ENCODE data around the gene UBE2QL1.

Gene UBE2QL1

DNA sequence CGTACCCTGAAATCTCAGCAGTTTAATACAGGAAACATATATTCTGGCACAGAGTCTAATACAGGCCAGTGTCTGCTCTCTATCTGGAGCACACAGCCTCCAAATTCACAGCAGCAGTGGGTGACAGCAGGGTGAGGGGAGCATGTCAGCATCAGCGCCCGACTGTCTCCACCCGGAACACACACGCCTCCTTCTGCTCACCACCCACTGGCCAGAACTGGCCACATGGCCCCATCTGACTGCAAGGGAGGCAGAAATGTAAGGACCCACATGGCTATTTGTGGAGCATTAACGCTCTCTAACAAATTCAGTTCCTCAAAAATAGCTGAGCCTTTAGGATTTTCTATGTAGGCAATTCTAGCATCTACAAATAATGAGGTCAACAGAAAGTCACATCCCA lies 24.6 kb downstream of the UBE2QL1 start:
- Histone ChIP-seq H3K27ac (ENCODE audit: extremely low read depth, low read depth, low read length) (no peak overlapping the region), H3K4me1 (ENCODE audit: control insufficient read depth, insufficient read depth, low read length) (no peaks in the 10 kb centered on the region), H3K36me3 (ENCODE audit: control insufficient read depth in 2 of 2, insufficient read depth in 1 of 2, low read length in 2 of 2) (no peaks in the 10 kb centered on the region), H3K9me3 (ENCODE audit: control insufficient read depth, insufficient read depth, low read depth, low read length) (no peaks in the 10 kb centered on the region), H3K4me3 (ENCODE audit: low read depth, low read length) (no peak overlapping the region)
- POLR2A ChIA-PET: interaction anchor here (1.5 kb wide), 1 partner anchor 8 kb away, joined by 4 read pairs; no protein-coding TSS in a partner anchor
- CTCF ChIA-PET: interaction anchor here (0.5 kb wide), 1 partner anchor 77 kb away, joined by 9 read pairs; no protein-coding TSS in a partner anchor
- no peak for TF ChIP-seq ZNF133 (tag by site-specific recombination; IDR thresholded peaks at IDR 0.05)
- no peak for TF ChIP-seq ZNF354C (tag by site-specific recombination; IDR thresholded peaks at IDR 0.05; ENCODE audit: borderline replicate concordance, low read depth)
- no peak for TF ChIP-seq ZNF112 (tag by site-specific recombination; IDR thresholded peaks at IDR 0.05)
- TF ChIP-seq ZNF544 (tag by site-specific recombination; IDR thresholded peaks at IDR 0.05): no peak
- no peak for TF ChIP-seq ZNF132 (tag by site-specific recombination; IDR thresholded peaks at IDR 0.05; ENCODE audit: borderline replicate concordance)
- no peak for TF ChIP-seq ZNF175 (tag by site-specific recombination; IDR thresholded peaks at IDR 0.05)
- TF ChIP-seq, protein P1, sequence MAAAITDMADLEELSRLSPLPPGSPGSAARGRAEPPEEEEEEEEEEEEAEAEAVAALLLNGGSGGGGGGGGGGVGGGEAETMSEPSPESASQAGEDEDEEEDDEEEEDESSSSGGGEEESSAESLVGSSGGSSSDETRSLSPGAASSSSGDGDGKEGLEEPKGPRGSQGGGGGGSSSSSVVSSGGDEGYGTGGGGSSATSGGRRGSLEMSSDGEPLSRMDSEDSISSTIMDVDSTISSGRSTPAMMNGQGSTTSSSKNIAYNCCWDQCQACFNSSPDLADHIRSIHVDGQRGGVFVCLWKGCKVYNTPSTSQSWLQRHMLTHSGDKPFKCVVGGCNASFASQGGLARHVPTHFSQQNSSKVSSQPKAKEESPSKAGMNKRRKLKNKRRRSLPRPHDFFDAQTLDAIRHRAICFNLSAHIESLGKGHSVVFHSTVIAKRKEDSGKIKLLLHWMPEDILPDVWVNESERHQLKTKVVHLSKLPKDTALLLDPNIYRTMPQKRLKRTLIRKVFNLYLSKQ (tag by site-specific recombination; IDR thresholded peaks at IDR 0.05; ENCODE audit: borderline replicate concordance): no peak
- TF ChIP-seq, protein P2, sequence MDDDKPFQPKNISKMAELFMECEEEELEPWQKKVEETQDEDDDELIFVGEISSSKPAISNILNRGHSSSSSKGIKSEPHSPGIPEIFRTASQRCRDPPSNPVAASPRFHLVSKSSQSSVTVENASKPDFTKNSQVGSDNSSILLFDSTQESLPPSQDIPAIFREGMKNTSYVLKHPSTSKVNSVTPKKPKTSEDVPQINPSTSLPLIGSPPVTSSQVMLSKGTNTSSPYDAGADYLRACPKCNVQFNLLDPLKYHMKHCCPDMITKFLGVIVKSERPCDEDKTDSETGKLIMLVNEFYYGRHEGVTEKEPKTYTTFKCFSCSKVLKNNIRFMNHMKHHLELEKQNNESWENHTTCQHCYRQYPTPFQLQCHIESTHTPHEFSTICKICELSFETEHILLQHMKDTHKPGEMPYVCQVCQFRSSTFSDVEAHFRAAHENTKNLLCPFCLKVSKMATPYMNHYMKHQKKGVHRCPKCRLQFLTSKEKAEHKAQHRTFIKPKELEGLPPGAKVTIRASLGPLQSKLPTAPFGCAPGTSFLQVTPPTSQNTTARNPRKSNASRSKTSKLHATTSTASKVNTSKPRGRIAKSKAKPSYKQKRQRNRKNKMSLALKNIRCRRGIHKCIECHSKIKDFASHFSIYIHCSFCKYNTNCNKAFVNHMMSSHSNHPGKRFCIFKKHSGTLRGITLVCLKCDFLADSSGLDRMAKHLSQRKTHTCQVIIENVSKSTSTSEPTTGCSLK (tag by site-specific recombination; IDR thresholded peaks at IDR 0.05): no peak
- TF ChIP-seq WT1 (tag by site-specific recombination; IDR thresholded peaks at IDR 0.05): no peak
- TF ChIP-seq ZNF416 (tag by site-specific recombination; IDR thresholded peaks at IDR 0.05): no peak
- no peak for TF ChIP-seq ZNF514 (tag by site-specific recombination; IDR thresholded peaks at IDR 0.05)
- TF ChIP-seq FEZF1 (tag by site-specific recombination; IDR thresholded peaks at IDR 0.05): no peak
- TF ChIP-seq, protein P3, sequence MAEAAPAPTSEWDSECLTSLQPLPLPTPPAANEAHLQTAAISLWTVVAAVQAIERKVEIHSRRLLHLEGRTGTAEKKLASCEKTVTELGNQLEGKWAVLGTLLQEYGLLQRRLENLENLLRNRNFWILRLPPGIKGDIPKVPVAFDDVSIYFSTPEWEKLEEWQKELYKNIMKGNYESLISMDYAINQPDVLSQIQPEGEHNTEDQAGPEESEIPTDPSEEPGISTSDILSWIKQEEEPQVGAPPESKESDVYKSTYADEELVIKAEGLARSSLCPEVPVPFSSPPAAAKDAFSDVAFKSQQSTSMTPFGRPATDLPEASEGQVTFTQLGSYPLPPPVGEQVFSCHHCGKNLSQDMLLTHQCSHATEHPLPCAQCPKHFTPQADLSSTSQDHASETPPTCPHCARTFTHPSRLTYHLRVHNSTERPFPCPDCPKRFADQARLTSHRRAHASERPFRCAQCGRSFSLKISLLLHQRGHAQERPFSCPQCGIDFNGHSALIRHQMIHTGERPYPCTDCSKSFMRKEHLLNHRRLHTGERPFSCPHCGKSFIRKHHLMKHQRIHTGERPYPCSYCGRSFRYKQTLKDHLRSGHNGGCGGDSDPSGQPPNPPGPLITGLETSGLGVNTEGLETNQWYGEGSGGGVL (tag by site-specific recombination; IDR thresholded peaks at IDR 0.05): no peak
- TF ChIP-seq, protein P4, sequence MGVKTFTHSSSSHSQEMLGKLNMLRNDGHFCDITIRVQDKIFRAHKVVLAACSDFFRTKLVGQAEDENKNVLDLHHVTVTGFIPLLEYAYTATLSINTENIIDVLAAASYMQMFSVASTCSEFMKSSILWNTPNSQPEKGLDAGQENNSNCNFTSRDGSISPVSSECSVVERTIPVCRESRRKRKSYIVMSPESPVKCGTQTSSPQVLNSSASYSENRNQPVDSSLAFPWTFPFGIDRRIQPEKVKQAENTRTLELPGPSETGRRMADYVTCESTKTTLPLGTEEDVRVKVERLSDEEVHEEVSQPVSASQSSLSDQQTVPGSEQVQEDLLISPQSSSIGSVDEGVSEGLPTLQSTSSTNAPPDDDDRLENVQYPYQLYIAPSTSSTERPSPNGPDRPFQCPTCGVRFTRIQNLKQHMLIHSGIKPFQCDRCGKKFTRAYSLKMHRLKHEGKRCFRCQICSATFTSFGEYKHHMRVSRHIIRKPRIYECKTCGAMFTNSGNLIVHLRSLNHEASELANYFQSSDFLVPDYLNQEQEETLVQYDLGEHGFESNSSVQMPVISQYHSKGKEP (tag by site-specific recombination; IDR thresholded peaks at IDR 0.05): no peak
- TF ChIP-seq ZNF433 (tag by site-specific recombination; IDR thresholded peaks at IDR 0.05; ENCODE audit: low read depth): no peak
- no peak for TF ChIP-seq KLF8 (tag by site-specific recombination; IDR thresholded peaks at IDR 0.05)

DNA sequence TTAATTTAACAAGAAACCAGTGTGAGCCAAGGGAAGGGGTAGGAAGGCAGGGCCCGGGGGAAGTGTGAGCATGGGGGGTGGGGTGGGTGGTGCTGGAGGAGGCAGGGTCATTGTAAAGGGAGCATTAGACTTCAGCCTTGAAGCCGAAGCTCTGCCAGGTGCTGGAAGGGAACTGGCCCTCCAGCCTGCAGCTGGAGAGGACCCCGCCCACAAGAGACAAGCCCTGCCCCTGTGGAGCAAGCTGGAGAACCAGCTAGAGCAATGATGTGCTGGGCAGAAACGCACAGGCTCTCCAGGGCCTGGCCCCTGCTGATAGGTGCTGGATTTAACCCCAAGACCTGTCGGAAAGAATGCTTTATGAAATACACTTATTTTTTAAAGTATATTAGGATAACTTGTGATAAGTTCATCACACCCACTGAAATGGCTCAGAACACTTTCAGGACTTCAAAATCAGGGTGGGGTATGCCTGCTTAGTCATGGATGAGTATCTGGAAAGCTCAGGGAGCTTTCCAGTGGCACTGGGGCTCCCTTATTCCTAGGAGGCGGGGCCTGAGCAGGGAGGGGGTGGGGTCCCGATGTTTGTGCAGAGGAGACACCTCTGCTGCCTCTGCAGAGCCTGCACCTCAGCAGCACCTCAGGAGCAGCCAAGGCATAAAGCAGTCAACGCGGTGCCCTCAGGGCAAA lies 27.1 kb downstream of the UBE2QL1 start:
- Histone ChIP-seq H3K36me3 (ENCODE audit: control insufficient read depth in 2 of 2, insufficient read depth in 1 of 2, low read length in 2 of 2) (no peaks in the 10 kb centered on the region), H3K9me3 (ENCODE audit: control insufficient read depth, insufficient read depth, low read depth, low read length) (no peaks in the 10 kb centered on the region), H3K27ac (ENCODE audit: extremely low read depth, low read depth, low read length) (no peak overlapping the region), H3K4me3 (ENCODE audit: low read depth, low read length) (no peak overlapping the region), H3K4me1 (ENCODE audit: control insufficient read depth, insufficient read depth, low read length) (no peaks in the 10 kb centered on the region)
- CTCF ChIA-PET: interaction anchor here (0.6 kb wide), 2 partner anchors 73 to 132 kb away, joined by 3 read pairs; no protein-coding TSS in a partner anchor
- peak; percentile 72 for TF ChIP-seq KLF1 (tag by site-specific recombination; IDR thresholded peaks at IDR 0.05)
- TF ChIP-seq, protein P5, sequence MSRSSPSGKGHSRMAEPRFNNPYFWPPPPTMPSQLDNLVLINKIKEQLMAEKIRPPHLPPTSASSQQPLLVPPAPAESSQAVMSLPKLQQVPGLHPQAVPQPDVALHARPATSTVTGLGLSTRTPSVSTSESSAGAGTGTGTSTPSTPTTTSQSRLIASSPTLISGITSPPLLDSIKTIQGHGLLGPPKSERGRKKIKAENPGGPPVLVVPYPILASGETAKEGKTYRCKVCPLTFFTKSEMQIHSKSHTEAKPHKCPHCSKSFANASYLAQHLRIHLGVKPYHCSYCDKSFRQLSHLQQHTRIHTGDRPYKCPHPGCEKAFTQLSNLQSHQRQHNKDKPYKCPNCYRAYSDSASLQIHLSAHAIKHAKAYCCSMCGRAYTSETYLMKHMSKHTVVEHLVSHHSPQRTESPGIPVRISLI (tag by site-specific recombination; IDR thresholded peaks at IDR 0.05): no peak
- TF ChIP-seq OVOL3 (tag by site-specific recombination; IDR thresholded peaks at IDR 0.05): no peak
- POLR2A ChIA-PET: interaction anchor here (0.6 to 1.0 kb wide), 2 partner anchors 10 to 12 kb away, joined by 4 to 6 read pairs; no protein-coding TSS in a partner anchor

Data from HEK293 (cell line).